Epithelial cell of proximal tubule (primary cell): Measurements from ENCODE around the gene IDH3B. TPM values are rescaled to one million over a fixed set of nuclear protein-coding genes. Genes with fewer than 3 reads are reported as not detected.

Source experiments
- DNase-seq: peaks from one replicate; pipeline ENCODE4 v3.0.0-alpha.2; 2011; ENCODE audit warnings: low read depth
- H3K4me3 ChIP-seq: 2 replicates; pipeline ENCODE4 v1.5.1; 2011; ENCODE audit warnings: low read depth, mild to moderate bottlenecking, low read length
- total RNA-seq: library from RNA; depleted of rRNA; stranded (reverse); fragments of >200 nt; gene quantifications from 2 replicates; pipeline ENCODE4 v1.2.3, GENCODE V29; 2015
- TF ChIP-seq, protein P1 (sequence below): conservative IDR thresholded peaks from 2 replicates; pipeline ENCODE4 v1.5.1; 2012; ENCODE audit warnings: low read depth, mild to moderate bottlenecking, low read length

Gene IDH3B
- total RNA-seq, 1 donor from 2014 or later = 99.3 TPM

GRCh38 chr20:2618815-2619214 lies 45.2 kb downstream of the IDH3B start:
- TF ChIP-seq, protein P1, sequence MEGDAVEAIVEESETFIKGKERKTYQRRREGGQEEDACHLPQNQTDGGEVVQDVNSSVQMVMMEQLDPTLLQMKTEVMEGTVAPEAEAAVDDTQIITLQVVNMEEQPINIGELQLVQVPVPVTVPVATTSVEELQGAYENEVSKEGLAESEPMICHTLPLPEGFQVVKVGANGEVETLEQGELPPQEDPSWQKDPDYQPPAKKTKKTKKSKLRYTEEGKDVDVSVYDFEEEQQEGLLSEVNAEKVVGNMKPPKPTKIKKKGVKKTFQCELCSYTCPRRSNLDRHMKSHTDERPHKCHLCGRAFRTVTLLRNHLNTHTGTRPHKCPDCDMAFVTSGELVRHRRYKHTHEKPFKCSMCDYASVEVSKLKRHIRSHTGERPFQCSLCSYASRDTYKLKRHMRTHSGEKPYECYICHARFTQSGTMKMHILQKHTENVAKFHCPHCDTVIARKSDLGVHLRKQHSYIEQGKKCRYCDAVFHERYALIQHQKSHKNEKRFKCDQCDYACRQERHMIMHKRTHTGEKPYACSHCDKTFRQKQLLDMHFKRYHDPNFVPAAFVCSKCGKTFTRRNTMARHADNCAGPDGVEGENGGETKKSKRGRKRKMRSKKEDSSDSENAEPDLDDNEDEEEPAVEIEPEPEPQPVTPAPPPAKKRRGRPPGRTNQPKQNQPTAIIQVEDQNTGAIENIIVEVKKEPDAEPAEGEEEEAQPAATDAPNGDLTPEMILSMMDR = no peak
- H3K4me3 ChIP-seq = no peak overlapping the region
- DNase-seq = no peak

DNA sequence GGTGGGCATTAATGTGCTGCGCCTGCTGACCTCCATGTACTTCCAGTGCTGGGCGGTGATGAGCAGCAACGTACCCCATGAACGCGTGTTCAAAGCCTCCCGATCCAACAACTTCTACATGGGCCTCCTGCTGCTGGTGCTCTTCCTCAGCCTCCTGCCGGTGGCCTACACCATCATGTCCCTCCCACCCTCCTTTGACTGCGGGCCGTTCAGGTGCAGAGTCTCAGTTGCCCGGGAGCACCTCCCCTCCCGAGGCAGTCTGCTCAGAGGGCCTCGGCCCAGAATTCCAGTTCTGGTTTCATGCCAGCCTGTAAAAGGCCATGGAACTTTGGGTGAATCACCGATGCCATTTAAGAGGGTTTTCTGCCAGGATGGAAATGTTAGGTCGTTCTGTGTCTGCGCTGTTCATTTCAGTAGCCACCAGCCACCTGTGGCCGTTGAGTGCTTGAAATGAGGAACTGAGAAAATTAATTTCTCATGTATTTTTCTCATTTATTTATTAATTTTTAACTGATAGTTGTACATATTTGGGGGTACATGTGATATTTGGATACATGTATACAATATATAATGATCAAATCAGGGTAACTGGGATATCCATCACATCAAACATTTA lies 46.8 kb downstream of the IDH3B start:
- DNase-seq = no peak
- H3K4me3 ChIP-seq = no peak overlapping the region
- TF ChIP-seq, protein P1 = no peak

- no peak overlapping the region for H3K4me3 ChIP-seq
- TF ChIP-seq, protein P1 = no peak
- no peak for DNase-seq
Measured at GRCh38 chr20:2616634-2617033, 47.4 kb downstream of the IDH3B start.

DNA sequence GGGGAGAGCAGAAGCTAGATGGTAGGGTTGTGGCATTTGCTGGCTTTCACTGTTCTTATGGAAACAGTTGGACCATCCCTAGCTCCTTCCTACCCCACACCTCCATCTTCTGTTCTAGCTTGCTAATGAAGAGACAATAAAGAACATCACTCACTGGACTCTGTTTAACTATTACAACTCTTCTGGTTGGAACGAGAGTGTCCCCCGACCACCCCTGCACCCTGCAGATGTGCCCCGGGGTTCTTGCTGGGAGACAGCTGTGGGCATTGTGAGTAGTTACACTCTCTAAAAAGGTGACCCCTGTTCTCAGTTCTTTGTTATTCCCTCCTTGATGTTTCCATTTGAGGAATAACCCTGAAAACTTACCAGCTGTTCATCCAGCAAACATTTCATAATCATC lies 51.9 kb downstream of the IDH3B start:
- TF ChIP-seq, protein P1 = no peak
- H3K4me3 ChIP-seq = no peak overlapping the region
- DNase-seq = no peak

DNA sequence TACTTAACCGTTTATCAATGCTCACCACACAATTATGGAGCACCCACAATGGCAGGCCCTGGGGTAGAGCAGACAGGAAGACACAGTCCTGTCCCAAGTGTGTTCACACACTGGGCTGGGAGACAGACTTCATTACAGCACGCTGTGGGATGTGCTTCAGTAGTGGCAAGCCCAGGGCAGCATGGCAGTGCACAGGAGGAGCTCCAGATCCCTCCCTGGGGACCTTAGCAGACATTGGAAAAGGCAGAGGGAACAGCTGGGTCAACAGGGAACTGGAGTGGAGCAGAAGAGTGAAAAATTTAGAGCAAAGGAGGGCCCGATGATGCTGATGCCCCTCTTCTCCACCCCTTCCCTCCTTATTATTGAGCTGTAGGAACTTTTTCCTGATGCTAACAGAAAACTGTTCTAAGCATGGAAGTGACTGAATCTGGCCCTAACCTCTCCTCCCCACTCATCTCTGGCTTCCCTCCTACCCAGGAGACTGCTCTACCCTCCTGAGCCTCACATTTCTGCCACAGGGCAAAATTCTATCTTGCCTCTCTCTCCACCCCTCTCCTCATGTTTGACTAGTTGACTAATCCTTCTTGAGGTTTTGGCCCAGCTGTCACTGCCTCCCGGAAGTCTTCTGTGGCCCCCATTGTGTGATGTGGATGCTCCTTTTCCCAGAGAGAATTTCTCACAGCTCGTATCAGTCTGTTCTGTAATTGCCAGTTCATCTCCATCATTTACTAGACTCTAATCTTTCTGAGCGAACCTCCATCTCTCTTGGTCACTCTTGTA lies 52.9 kb downstream of the IDH3B start:
- DNase-seq = no peak
- TF ChIP-seq, protein P1 = no peak
- no peak overlapping the region for H3K4me3 ChIP-seq

- DNase-seq = no peak
- H3K4me3 ChIP-seq = no peak overlapping the region
- TF ChIP-seq, protein P1 = no peak
Measured at GRCh38 chr20:2610326-2610725, 53.7 kb downstream of the IDH3B start.

Other genes starting within 250 kb of the IDH3B start
- 541 and 1,065 TPM in 2 replicates for gene SNRPB, start 193.4 kb downstream of the IDH3B start, total RNA-seq
- gene ZNF343, start 155.3 kb downstream of the IDH3B start, total RNA-seq = 4.1 and 6.9 TPM in 2 replicates
- not detected in 2 replicates for gene TMC2, start 127.6 kb downstream of the IDH3B start, total RNA-seq
- 172 and 318 TPM in 2 replicates for gene NOP56, start 11.6 kb downstream of the IDH3B start, total RNA-seq
- gene EBF4, start 28.6 kb upstream of the IDH3B start, total RNA-seq = 0.36 and 2.5 TPM in 2 replicates
- gene CPXM1, start 136.4 kb upstream of the IDH3B start, total RNA-seq = 38.1 and 39.6 TPM in 2 replicates
- gene C20orf141, start 150.8 kb upstream of the IDH3B start, total RNA-seq = 1.1 TPM in 1 of 2 replicates, not detected in the other
- gene TMEM239, start 152.1 kb upstream of the IDH3B start, total RNA-seq = not detected in 2 replicates
- 12.2 and 37.5 TPM in 2 replicates for gene PCED1A, start 176.4 kb upstream of the IDH3B start, total RNA-seq
- gene VPS16, start 176.5 kb upstream of the IDH3B start, total RNA-seq = 18.1 and 19.2 TPM in 2 replicates
- gene PTPRA, start 209.3 kb upstream of the IDH3B start, total RNA-seq = 34.8 and 40.8 TPM in 2 replicates